DND-41 (cell line): ENCODE results near the gene RBM26.
A peak's percentile ranks its signal among the peaks of the same experiment; 100 is the strongest.

ENCODE experiments used
- ATAC-seq: fragments of 200-7000 bp; cut with Tn5 transposase; 3 replicates; pipeline ENCODE4 v1.9.1; 2021; ENCODE audit warnings: low read depth; ENCODE audit not compliant: insufficient read depth
- DNase-seq: peaks from one replicate; pipeline ENCODE4 v3.0.0-alpha.2; 2020
- H2AFZ ChIP-seq: 2 replicates; pipeline ENCODE4 v1.6.0; 2012; ENCODE audit warnings: low read depth, low read length
- H3K27ac ChIP-seq: 2 replicates; pipeline ENCODE4 v1.5.1; 2012; ENCODE audit warnings: low read length, inconsistent platforms
- H3K27me3 ChIP-seq: fragments of 200-600 bp; sonication (generic); 2 replicates; pipeline ENCODE4 v1.6.0; 2012; ENCODE audit warnings: low read length, mild to moderate bottlenecking, inconsistent platforms; ENCODE audit not compliant: insufficient read depth, poor library complexity
- H3K36me3 ChIP-seq: 2 replicates; pipeline ENCODE4 v1.5.1; 2012; ENCODE audit warnings: low read length, inconsistent platforms; ENCODE audit not compliant: insufficient read depth
- H3K4me1 ChIP-seq: 2 replicates; pipeline ENCODE4 v1.5.1; 2012; ENCODE audit warnings: mild to moderate bottlenecking, low read length; ENCODE audit not compliant: insufficient read depth
- H3K4me2 ChIP-seq: 2 replicates; pipeline ENCODE4 v1.6.0; 2012; ENCODE audit warnings: mild to moderate bottlenecking, moderate library complexity, low read length, inconsistent platforms; ENCODE audit not compliant: insufficient read depth
- H3K4me3 ChIP-seq, 2 experiments: fragments of 200-600 bp in 1 of 2; shearing (Covaris generic) in 1 of 2; 2 replicates each; pipeline ENCODE4 v1.5.1; 2012 to 2016; ENCODE audit warnings: inconsistent platforms in 2 of 2, low read length in 2 of 2, mild to moderate bottlenecking in 2 of 2, low read depth in 1 of 2, moderate library complexity in 1 of 2
- H3K79me2 ChIP-seq: 2 replicates; pipeline ENCODE4 v1.6.0; 2012; ENCODE audit warnings: low read length, inconsistent platforms; ENCODE audit not compliant: insufficient read depth
- H3K9ac ChIP-seq: 2 replicates; pipeline ENCODE4 v1.6.0; 2012; ENCODE audit warnings: low read depth, mild to moderate bottlenecking, inconsistent platforms, low read length, moderate library complexity
- H3K9me3 ChIP-seq: 2 replicates; pipeline ENCODE4 v1.5.1; 2012; ENCODE audit warnings: low read length, moderate library complexity, mild to moderate bottlenecking, inconsistent platforms; ENCODE audit not compliant: insufficient read depth, severe bottlenecking
- H4K20me1 ChIP-seq: 2 replicates; pipeline ENCODE4 v1.6.0; 2012; ENCODE audit warnings: low read length; ENCODE audit not compliant: insufficient read depth
- EZH2 ChIP-seq: IDR thresholded peaks from 3 replicates; pipeline ENCODE4 v1.6.1; 2012; ENCODE audit warnings: borderline replicate concordance, low read depth, mild to moderate bottlenecking, moderate library complexity, low read length, inconsistent platforms; ENCODE audit not compliant: severe bottlenecking
- TF ChIP-seq, protein P1 (sequence below): IDR thresholded peaks from 2 replicates; pipeline ENCODE4 v1.5.1; 2012; ENCODE audit warnings: borderline replicate concordance, low read length, moderate library complexity, mild to moderate bottlenecking; ENCODE audit not compliant: poor library complexity, severe bottlenecking; ENCODE audit errors: extremely low read depth

RBM26 gene

DNA sequence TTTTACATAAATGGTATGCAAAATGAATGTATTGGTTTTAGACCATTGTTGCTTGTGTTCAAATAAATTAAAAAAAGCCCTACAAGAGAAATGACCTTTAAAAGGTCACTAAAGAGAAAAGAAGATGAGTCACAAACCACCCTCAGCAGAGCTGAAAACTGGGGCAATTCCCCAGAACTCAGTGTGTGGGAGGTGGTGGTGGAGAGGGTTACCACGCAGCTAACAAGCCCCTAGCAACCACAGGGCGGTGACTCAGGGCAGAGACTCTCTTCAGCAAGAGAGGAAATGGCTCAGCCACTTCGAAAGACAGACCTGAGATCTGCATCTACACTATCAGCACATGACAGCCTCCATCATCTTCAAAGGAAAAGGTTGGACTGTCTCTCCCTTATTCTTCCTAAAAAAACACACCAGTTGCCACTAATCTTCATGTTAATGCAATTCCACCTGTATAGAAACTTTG lies 45.5 kb upstream of the RBM26 start:
- H3K4me3 ChIP-seq: peak overlapping the region in 1 of 2 experiments; percentile 45; a peak in 2 of 4 replicates

DNA sequence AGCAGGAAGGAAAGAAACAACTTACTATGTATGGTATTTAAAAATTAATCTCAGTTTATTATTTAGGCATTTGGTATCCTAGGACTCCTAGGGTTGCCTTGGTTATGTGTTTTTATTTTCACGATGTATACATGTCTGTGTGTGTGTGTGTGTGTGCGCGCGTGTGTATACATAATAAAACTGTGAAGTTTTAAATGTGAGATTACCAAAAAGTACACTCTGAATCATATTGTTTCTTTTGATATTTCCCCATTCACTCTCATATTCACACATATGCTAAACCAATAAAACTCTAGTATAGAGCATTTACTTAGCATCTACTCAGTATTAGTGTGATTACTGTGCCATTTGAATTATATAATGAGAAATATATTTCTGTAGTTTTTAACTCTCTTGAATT lies 44.1 kb upstream of the RBM26 start:
- Histone ChIP-seq H3K79me2 (no peaks in the 10 kb centered on the region), H3K4me1 (peaks cover 57% of the 10 kb centered on the region), H3K9me3 (no peaks in the 10 kb centered on the region), H4K20me1 (no peaks in the 10 kb centered on the region), H3K36me3 (no peaks in the 10 kb centered on the region), H2AFZ (no peak overlapping the region), H3K4me2 (no peak overlapping the region), H3K4me3 (no peak overlapping the region), H3K9ac (no peak overlapping the region), H3K27me3 (no peaks in the 10 kb centered on the region), H3K27ac (no peak overlapping the region)
- DNase-seq: no peak
- no peak for ATAC-seq
- TF ChIP-seq, protein P1, sequence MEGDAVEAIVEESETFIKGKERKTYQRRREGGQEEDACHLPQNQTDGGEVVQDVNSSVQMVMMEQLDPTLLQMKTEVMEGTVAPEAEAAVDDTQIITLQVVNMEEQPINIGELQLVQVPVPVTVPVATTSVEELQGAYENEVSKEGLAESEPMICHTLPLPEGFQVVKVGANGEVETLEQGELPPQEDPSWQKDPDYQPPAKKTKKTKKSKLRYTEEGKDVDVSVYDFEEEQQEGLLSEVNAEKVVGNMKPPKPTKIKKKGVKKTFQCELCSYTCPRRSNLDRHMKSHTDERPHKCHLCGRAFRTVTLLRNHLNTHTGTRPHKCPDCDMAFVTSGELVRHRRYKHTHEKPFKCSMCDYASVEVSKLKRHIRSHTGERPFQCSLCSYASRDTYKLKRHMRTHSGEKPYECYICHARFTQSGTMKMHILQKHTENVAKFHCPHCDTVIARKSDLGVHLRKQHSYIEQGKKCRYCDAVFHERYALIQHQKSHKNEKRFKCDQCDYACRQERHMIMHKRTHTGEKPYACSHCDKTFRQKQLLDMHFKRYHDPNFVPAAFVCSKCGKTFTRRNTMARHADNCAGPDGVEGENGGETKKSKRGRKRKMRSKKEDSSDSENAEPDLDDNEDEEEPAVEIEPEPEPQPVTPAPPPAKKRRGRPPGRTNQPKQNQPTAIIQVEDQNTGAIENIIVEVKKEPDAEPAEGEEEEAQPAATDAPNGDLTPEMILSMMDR: no peak
- TF ChIP-seq EZH2: no peak

More for the DNA sequence above, 45.5 kb upstream of the RBM26 start:
- Histone ChIP-seq H3K9me3 (no peaks in the 10 kb centered on the region), H3K9ac (peak overlapping the region; percentile 40), H3K4me2 (peak overlapping the region; percentile 70), H2AFZ (peak overlapping the region; percentile 77), H3K4me1 (peaks cover 45% of the 10 kb centered on the region), H4K20me1 (no peaks in the 10 kb centered on the region), H3K36me3 (no peaks in the 10 kb centered on the region), H3K27ac (peak overlapping the region; percentile 85), H3K27me3 (no peaks in the 10 kb centered on the region), H3K79me2 (no peaks in the 10 kb centered on the region)
- peak; percentile 92 for DNase-seq
- TF ChIP-seq, protein P1: peak; percentile 32
- no peak for TF ChIP-seq EZH2
- ATAC-seq: peak; percentile 100

DNA sequence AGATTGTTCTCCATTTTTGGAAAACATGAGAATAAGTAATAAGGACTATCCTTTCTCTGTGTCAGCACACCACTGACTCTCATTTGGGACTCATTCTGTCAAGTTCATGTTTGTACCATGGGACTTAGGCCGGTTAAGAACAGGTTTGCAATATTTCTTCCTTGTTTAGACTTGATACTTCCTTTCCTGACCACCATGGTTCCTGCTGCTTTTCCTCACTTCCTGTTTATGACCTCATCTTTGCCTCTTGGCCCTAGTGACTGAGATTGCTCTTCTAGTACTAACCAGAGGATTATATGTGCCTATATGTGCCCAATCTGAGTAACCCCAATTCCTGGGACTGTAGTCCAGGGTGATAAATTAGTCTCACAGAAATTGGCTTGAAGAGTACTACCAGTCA lies 42.4 kb upstream of the RBM26 start:
- no peaks in the 10 kb centered on the region for H3K36me3 ChIP-seq
- no peaks in the 10 kb centered on the region for H3K27me3 ChIP-seq
- no peaks in the 10 kb centered on the region for H3K79me2 ChIP-seq
- no peaks in the 10 kb centered on the region for H4K20me1 ChIP-seq
- ATAC-seq (peak; percentile 13; the same call in 1 of the 3 replicates), DNase-seq (peak; percentile 42)
- peak overlapping the region; percentile 41 for H2AFZ ChIP-seq
- no peak overlapping the region for H3K9ac ChIP-seq
- peaks cover 57% of the 10 kb centered on the region for H3K4me1 ChIP-seq
- no peak overlapping the region for H3K4me3 ChIP-seq
- no peaks in the 10 kb centered on the region for H3K9me3 ChIP-seq
- H3K27ac ChIP-seq: peak overlapping the region; percentile 41
- TF ChIP-seq EZH2: no peak
- TF ChIP-seq, protein P1: no peak
- peak overlapping the region; percentile 12; the same call in 1 of the 2 replicates for H3K4me2 ChIP-seq

DNA sequence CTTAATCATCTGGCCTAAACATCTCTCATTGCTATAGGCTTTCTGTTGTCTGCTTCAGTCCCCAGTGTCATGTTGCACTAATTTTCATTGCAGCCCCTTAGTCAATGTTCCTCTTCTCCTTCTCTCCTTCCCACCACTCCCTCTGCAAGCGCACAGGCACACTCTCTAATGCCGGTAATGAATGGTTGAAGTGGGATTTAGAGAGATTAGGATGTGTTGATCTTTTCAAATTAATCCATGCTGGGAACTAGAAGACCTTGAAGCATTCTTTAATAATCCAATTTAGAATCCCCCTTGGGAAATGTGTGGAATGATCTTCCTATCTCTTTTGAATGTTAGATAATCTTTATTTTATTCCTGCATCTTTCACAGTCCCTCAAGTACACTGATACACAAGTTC lies 41.7 kb upstream of the RBM26 start:
- no peak for DNase-seq
- H3K9me3 ChIP-seq: no peaks in the 10 kb centered on the region
- H3K4me2 ChIP-seq: no peak overlapping the region
- H2AFZ ChIP-seq: no peak overlapping the region
- no peaks in the 10 kb centered on the region for H4K20me1 ChIP-seq
- no peak overlapping the region for H3K27ac ChIP-seq
- H3K9ac ChIP-seq: no peak overlapping the region
- ATAC-seq: no peak
- H3K36me3 ChIP-seq: no peaks in the 10 kb centered on the region
- no peaks in the 10 kb centered on the region for H3K27me3 ChIP-seq
- H3K4me1 ChIP-seq: peaks cover 56% of the 10 kb centered on the region
- TF ChIP-seq, protein P1: no peak
- TF ChIP-seq EZH2: no peak
- H3K79me2 ChIP-seq: no peaks in the 10 kb centered on the region
- H3K4me3 ChIP-seq: no peak overlapping the region
